ENCODE measurements around the gene GCGR. TPM values are rescaled to one million over a fixed set of nuclear protein-coding genes. Genes with fewer than 3 reads are reported as not detected.
A peak's percentile ranks its signal among the peaks of the same experiment; 100 is the strongest.

Gene GCGR
- polyA plus RNA-seq, 1 donor (not counting 4 experiments of a cell fraction or from before 2014, with no cell fraction given): not detected

- Histone ChIP-seq H3K4me2 (ENCODE audit: control insufficient read depth, extremely low read depth, insufficient read depth, low read depth, low read length) (no peak overlapping the region), H4K20me1 (ENCODE audit: control insufficient read depth, extremely low read depth, insufficient read depth, low read length) (no peaks in the 10 kb centered on the region), H3K9me1 (ENCODE audit: control insufficient read depth, extremely low read depth, insufficient read depth, low read length) (no peaks in the 10 kb centered on the region), H3K27me3 (ENCODE audit: control insufficient read depth, extremely low read depth, insufficient read depth, low read length) (peaks cover 79% of the 10 kb centered on the region), H3K9me3 (ENCODE audit: control insufficient read depth, low read depth, low read length) (no peaks in the 10 kb centered on the region), H3K36me3 (ENCODE audit: control insufficient read depth in 2 of 2, extremely low read depth in 1 of 2, insufficient read depth in 2 of 2, low read length in 2 of 2) (no peaks in the 10 kb centered on the region), H3K79me2 (ENCODE audit: control insufficient read depth, insufficient read depth, low read length) (no peaks in the 10 kb centered on the region), H2AFZ (ENCODE audit: control insufficient read depth, low read length) (no peak overlapping the region), H3K27ac (ENCODE audit: control insufficient read depth, insufficient read depth, low read length) (no peak overlapping the region), H3K9ac (ENCODE audit: control insufficient read depth, extremely low read depth, insufficient read depth, low read length) (no peak overlapping the region), H3K4me1 (ENCODE audit: control insufficient read depth, extremely low read depth, insufficient read depth, low read length) (no peaks in the 10 kb centered on the region), H3K4me3 (ENCODE audit: control insufficient read depth in 2 of 3, extremely low read depth in 1 of 3, insufficient read depth in 2 of 3, low read depth in 1 of 3, low read length in 3 of 3) (no peak overlapping the region)
- TF ChIP-seq EZH2 (IDR thresholded peaks at IDR 0.05; ENCODE audit: low read length): peak; percentile 39
- TF ChIP-seq CTCF (optimal IDR thresholded peaks at IDR 0.05 in 1 of 3, IDR thresholded peaks at IDR 0.05 in 1 of 3, conservative IDR thresholded peaks at IDR 0.05 in 1 of 3; ENCODE audit: extremely low read depth in 1 of 3, insufficient read depth in 2 of 3, low read length in 3 of 3): no peak
- FAIRE-seq (no peak), DNase-seq (ENCODE audit: low read depth, low spot score) (no peak)
- dilution Hi-C loops (cut with MboI; ENCODE audit: extremely low pct_ligation_motif_present, low sequenced_read_pairs): no loop called here
Observed at GRCh38 chr17:81805707-81806460, 1.9 kb downstream of the GCGR start.

GRCh38 chr17:81806461-81807209 lies 2.7 kb downstream of the GCGR start:
- DNase-seq (ENCODE audit: low read depth, low spot score): no peak
- no peaks in the 10 kb centered on the region for H3K36me3 ChIP-seq (ENCODE audit: control insufficient read depth in 2 of 2, extremely low read depth in 1 of 2, insufficient read depth in 2 of 2, low read length in 2 of 2)
- H3K79me2 ChIP-seq (ENCODE audit: control insufficient read depth, insufficient read depth, low read length): no peaks in the 10 kb centered on the region
- no peak for TF ChIP-seq EZH2 (IDR thresholded peaks at IDR 0.05; ENCODE audit: low read length)
- TF ChIP-seq CTCF (optimal IDR thresholded peaks at IDR 0.05 in 1 of 3, IDR thresholded peaks at IDR 0.05 in 1 of 3, conservative IDR thresholded peaks at IDR 0.05 in 1 of 3; ENCODE audit: extremely low read depth in 1 of 3, insufficient read depth in 2 of 3, low read length in 3 of 3): no peak
- H3K4me2 ChIP-seq (ENCODE audit: control insufficient read depth, extremely low read depth, insufficient read depth, low read depth, low read length): no peak overlapping the region
- no peak overlapping the region for H3K9ac ChIP-seq (ENCODE audit: control insufficient read depth, extremely low read depth, insufficient read depth, low read length)
- no peak overlapping the region for H3K4me3 ChIP-seq (ENCODE audit: control insufficient read depth in 2 of 3, extremely low read depth in 1 of 3, insufficient read depth in 2 of 3, low read depth in 1 of 3, low read length in 3 of 3)
- dilution Hi-C loops (cut with MboI; ENCODE audit: extremely low pct_ligation_motif_present, low sequenced_read_pairs): no loop called here
- FAIRE-seq: no peak
- H3K4me1 ChIP-seq (ENCODE audit: control insufficient read depth, extremely low read depth, insufficient read depth, low read length): no peaks in the 10 kb centered on the region
- H2AFZ ChIP-seq (ENCODE audit: control insufficient read depth, low read length): no peak overlapping the region
- H3K9me3 ChIP-seq (ENCODE audit: control insufficient read depth, low read depth, low read length): no peaks in the 10 kb centered on the region
- no peak overlapping the region for H3K27ac ChIP-seq (ENCODE audit: control insufficient read depth, insufficient read depth, low read length)
- H3K27me3 ChIP-seq (ENCODE audit: control insufficient read depth, extremely low read depth, insufficient read depth, low read length): peaks cover 71% of the 10 kb centered on the region
- H4K20me1 ChIP-seq (ENCODE audit: control insufficient read depth, extremely low read depth, insufficient read depth, low read length): no peaks in the 10 kb centered on the region
- no peaks in the 10 kb centered on the region for H3K9me1 ChIP-seq (ENCODE audit: control insufficient read depth, extremely low read depth, insufficient read depth, low read length)

Data from keratinocyte (primary cell).